Measurements from ENCODE around the gene CTAGE15.
"Not testable (repeated sequence)": the region's sequence is repeated elsewhere in the genome, so short reads cannot be mapped to it uniquely, and the experiment has no call there.

DNA sequence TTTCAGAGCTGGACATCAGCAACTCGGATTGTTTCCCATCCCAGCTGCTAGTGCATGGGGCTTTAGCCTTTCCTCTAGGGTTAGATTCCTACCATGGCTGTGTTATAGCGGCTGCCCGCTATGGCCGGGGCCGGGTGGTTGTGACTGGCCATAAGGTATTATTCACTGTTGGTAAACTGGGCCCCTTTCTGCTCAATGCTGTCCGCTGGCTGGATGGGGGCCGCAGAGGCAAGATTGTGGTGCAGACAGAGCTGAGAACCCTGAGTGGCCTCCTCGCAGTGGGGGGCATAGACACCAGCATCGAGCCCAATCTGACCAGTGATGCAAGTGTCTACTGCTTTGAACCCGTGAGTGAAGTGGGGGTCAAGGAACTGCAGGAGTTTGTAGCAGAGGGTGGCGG lies 26.5 kb downstream of the CTAGE15 start:
- TF ChIP-seq, protein P1, sequence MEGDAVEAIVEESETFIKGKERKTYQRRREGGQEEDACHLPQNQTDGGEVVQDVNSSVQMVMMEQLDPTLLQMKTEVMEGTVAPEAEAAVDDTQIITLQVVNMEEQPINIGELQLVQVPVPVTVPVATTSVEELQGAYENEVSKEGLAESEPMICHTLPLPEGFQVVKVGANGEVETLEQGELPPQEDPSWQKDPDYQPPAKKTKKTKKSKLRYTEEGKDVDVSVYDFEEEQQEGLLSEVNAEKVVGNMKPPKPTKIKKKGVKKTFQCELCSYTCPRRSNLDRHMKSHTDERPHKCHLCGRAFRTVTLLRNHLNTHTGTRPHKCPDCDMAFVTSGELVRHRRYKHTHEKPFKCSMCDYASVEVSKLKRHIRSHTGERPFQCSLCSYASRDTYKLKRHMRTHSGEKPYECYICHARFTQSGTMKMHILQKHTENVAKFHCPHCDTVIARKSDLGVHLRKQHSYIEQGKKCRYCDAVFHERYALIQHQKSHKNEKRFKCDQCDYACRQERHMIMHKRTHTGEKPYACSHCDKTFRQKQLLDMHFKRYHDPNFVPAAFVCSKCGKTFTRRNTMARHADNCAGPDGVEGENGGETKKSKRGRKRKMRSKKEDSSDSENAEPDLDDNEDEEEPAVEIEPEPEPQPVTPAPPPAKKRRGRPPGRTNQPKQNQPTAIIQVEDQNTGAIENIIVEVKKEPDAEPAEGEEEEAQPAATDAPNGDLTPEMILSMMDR (IDR thresholded peaks at IDR 0.05) = not testable (repeated sequence)
- not testable (repeated sequence) for TF ChIP-seq POLR2A, EP300, POLR2AphosphoS5 (IDR thresholded peaks at IDR 0.05)
